Cardiac ventricle fibroblast (primary cell): ENCODE measurements around the gene KLRG1. TPM values are rescaled to one million over a fixed set of nuclear protein-coding genes. Genes with fewer than 3 reads are reported as not detected.

Source experiments
- total RNA-seq: library from RNA; depleted of rRNA; stranded (reverse); fragments of >200 nt; gene quantifications from 2 replicates; pipeline ENCODE4 v1.2.3, GENCODE V29; 2015

The KLRG1 gene
- 0.64 and 0.69 TPM in 2 replicates for total RNA-seq

GRCh38 chr12:8989413-8989812 lies at the start of gene KLRG1:
Gene KLRG1 (plus strand): TSS chr12:8989546. CDS start chr12:8989636, 90 bp downstream.

GRCh38 chr12:8949342-8950220 lies 39.8 kb upstream of the KLRG1 start, which contains the start of gene M6PR:
Gene M6PR (minus strand): TSS chr12:8949645. CDS start chr12:8946404, 3,241 bp downstream.

Other genes with a start within 250 kb of the KLRG1 start
- not detected in 2 replicates for gene A2ML1, start 166.9 kb upstream of the KLRG1 start, total RNA-seq
- 12.2 and 15.4 TPM in 2 replicates for gene PHC1, start 75.0 kb upstream of the KLRG1 start, total RNA-seq
- 50.9 and 76.0 TPM in 2 replicates for gene M6PR, start 39.9 kb upstream of the KLRG1 start, total RNA-seq
- gene A2M, start 126.4 kb downstream of the KLRG1 start, total RNA-seq, result 103 and 189 TPM in 2 replicates
- not detected in 2 replicates for gene PZP, start 218.8 kb downstream of the KLRG1 start, total RNA-seq